ENCODE measurements around the gene TTC14. TPM values are rescaled to one million over a fixed set of nuclear protein-coding genes. Genes with fewer than 3 reads are reported as not detected.
A peak's percentile ranks its signal among the peaks of the same experiment; 100 is the strongest.
"Not testable (repeated sequence)": the region's sequence is repeated elsewhere in the genome, so short reads cannot be mapped to it uniquely, and the experiment has no call there.

Gene TTC14
- polyA plus RNA-seq, 1 donor from 2014 or later = 14.7 TPM

DNA sequence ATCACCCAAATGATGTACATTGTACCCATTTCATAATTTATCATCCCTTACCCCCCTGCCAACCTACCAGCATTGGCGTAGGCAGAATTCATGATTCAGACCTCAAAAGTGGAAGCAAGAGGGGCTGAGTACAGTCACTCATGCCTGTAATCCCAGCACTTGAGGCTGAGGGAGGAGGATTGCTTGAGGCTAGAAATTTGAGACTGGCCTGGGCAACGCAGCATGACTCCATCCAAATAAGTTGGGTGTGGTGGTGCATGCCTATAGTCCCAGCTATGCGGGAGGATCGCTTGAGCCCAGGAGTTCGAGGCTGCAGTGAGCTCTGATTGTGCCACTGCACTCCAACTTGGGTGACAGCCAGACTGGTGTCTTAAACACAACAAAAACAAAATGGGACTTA is 10.4 kb downstream of the TTC14 start:
- no peaks in the 10 kb centered on the region for H3K27me3 Mint-ChIP-seq
- no peaks in the 10 kb centered on the region for H3K9me3 Mint-ChIP-seq
- H3K27ac Mint-ChIP-seq = no peak overlapping the region
- peaks cover 15% of the 10 kb centered on the region for H3K36me3 Mint-ChIP-seq
- H3K4me3 Mint-ChIP-seq = peak overlapping the region in 1 of 4 donors; percentile 39
- peaks cover 2 to 7% (median 2%) of the 10 kb centered on the region in 3 donors for H3K4me1 Mint-ChIP-seq

DNA sequence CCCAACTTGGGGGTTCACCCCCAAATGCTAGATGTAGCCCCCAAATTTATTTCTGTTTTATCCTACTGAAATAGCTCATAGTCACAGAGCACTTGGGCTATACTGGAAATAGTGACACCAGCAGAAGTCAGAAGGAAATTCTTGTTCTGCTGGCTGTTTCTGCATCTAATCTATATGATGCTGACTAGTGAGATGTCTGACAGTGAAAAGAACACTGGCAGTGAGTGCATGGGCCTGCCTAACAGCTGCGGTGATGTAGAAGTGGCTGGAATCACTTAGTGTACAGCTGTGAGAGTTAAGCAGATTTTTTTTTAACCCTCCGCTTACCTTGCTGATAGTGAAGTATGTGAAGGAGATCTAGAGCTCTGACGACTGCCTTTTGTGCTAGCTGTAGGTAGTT is 14.0 kb downstream of the TTC14 start:
- peaks cover 10% of the 10 kb centered on the region for H3K36me3 Mint-ChIP-seq
- no peak overlapping the region for H3K27ac Mint-ChIP-seq
- H3K4me3 Mint-ChIP-seq = no peak overlapping the region
- no peaks in the 10 kb centered on the region for H3K27me3 Mint-ChIP-seq
- H3K9me3 Mint-ChIP-seq = no peaks in the 10 kb centered on the region
- H3K4me1 Mint-ChIP-seq = peaks cover 0 to 2% (median 0%) of the 10 kb centered on the region in 3 donors

DNA sequence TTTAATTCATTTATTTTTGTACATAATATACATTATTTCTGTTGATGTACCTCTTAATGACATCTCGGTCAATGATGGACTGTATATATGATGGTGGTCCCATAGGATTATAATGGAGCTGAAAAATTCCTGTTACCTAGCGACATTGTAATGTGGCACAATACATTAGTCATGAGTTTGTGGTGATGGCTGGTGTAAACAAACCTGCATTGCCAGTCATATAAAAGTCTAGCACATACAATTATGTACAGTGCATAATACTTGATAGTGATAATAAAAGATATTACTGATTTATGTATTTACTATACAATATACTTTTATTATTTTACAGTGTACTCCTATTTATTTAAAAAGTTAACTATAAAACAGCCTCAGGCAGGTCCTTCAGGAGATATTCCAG is 15.1 kb downstream of the TTC14 start:
- Mint-ChIP-seq H3K4me3 (no peak overlapping the region), H3K4me1 (peaks cover 0 to 2% (median 0%) of the 10 kb centered on the region in 3 donors), H3K27me3 (no peaks in the 10 kb centered on the region), H3K9me3 (peaks cover 0 to under 1% (median 0%) of the 10 kb centered on the region in 3 donors), H3K27ac (no peak overlapping the region), H3K36me3 (peaks cover 7% of the 10 kb centered on the region)

DNA sequence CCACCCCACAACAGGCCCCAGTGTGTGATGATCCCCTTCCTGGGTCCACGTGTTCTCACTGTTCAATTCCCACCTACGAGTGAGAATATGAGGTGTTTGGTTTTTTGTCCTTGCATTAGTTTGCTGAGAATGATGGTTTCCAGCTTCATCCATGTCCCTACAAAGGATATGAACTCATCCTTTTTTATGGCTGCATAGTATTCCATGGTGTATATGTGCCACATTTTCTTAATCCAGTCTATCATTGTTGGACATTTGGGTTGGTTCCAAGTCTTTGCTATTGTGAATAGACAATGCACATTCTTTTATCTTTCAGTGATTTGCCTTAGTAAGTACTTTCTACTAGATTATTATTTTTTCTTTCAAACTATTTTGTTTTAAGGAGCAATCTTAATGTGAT is 16.6 kb downstream of the TTC14 start:
- not testable (repeated sequence) for H3K27ac Mint-ChIP-seq, H3K9me3 Mint-ChIP-seq, H3K36me3 Mint-ChIP-seq, H3K27me3 Mint-ChIP-seq, H3K4me1 Mint-ChIP-seq, H3K4me3 Mint-ChIP-seq

DNA sequence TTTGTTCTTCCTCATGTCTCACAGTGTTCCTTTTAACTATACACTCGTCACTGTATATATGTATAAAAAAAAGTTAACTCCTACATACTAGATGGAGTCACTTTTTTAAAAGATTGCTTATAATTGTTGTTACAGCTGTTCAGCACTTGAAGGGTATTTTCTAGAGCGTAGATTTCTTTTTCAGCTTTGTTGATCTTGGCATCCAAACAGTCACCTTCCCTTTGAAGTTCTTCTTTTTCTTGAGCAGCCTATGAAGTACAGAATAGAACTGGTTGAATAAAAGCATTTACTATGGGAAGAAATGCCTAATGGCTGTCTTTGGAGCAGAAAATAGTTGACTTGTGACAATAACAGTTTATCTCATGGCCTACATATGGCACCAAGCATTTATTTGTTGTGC is 17.8 kb downstream of the TTC14 start:
- Mint-ChIP-seq H3K4me3 (no peak overlapping the region), H3K9me3 (peaks cover 0 to 5% (median 0%) of the 10 kb centered on the region in 3 donors), H3K4me1 (peaks cover 5 to 7% (median 5%) of the 10 kb centered on the region in 3 donors), H3K36me3 (peaks cover 9% of the 10 kb centered on the region), H3K27me3 (no peaks in the 10 kb centered on the region), H3K27ac (no peak overlapping the region)

DNA sequence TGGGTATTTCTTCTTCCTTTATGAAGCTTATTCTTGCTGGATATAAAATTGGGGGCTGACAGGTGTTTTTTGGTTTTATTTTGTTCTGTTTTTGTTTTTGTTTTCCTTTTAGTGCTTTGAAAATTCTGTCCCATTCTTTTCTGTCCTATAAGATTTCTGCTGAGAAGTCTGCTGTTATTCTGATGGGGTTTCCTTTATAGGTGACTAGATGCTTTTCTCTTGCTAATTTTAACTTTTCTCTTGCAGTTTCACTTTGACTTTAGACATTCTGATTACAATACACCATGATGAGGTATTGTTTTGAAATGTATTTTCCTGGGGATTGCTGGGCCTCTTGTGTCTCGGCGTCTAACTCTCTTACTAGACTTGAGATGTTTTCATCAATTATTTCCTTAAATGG is 22.8 kb downstream of the TTC14 start:
- Mint-ChIP-seq H3K9me3 (peaks cover 0 to 5% (median 0%) of the 10 kb centered on the region in 3 donors), H3K27ac (no peak overlapping the region), H3K36me3 (peaks cover 11% of the 10 kb centered on the region), H3K4me3 (no peak overlapping the region), H3K27me3 (no peaks in the 10 kb centered on the region), H3K4me1 (peaks cover 5 to 7% (median 7%) of the 10 kb centered on the region in 3 donors)

DNA sequence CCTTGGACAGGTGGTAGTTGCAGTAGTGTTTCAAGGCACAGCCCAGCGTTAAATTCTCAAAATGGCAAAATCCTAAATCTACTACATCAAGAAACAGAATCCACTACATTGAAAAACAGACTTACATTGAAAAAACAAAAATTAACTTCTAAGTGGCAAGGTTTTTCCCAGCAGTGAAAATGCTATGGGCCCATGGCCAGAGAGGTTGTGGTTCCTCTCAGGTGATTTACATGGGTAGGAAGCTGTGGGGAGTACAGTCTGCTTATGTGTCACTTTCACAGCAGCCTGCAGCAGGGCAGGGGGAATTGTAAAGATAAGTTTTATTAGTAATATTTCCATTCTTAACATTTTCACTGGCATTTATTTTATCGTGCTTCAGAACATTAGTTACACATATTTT is 24.9 kb downstream of the TTC14 start:
- peaks cover 5 to 7% (median 7%) of the 10 kb centered on the region in 3 donors for H3K4me1 Mint-ChIP-seq
- H3K27me3 Mint-ChIP-seq = no peaks in the 10 kb centered on the region
- no peak overlapping the region for H3K27ac Mint-ChIP-seq
- peaks cover 0 to 5% (median 0%) of the 10 kb centered on the region in 3 donors for H3K9me3 Mint-ChIP-seq
- H3K4me3 Mint-ChIP-seq = no peak overlapping the region
- H3K36me3 Mint-ChIP-seq = peaks cover 9% of the 10 kb centered on the region

DNA sequence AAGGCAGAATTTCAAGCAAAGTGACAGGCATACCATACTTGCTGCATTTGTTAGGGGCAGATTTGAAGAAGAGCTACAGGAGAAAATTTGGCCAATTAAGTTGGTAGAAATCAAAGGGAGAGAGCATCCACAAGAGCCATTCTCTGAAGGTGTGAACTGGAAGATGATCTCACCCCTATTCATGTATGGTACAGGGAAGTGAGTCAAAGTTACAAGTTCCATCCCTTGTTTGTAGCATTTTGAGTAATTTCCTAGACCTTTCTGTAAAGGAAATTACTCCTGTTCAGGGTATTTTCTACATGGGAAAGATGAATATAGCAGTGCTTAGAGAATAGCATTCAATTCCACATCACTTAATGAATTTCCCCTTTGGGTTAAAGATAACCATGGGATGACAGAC is 28.4 kb downstream of the TTC14 start:
- peaks cover 0 to 2% (median 0%) of the 10 kb centered on the region in 3 donors for H3K4me1 Mint-ChIP-seq
- H3K36me3 Mint-ChIP-seq = no peaks in the 10 kb centered on the region

DNA sequence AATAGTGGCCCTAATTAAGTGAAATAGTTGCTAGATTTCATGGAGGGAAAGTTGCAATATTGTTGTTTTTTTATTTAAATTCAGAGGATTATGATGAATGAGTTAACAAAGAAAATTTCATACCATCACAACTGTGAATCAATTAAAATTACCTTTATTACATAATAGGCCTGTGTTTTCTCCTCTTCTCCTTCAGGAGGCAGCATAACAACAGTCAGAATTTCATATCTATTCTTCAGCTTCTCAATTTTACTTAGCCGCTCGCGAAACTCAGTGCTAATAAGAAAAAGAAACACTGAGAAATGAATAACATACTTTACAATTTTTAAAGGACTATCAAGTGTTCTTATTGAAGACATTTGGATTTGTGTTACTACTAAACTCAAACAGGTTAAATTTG is 29.4 kb downstream of the TTC14 start:
- Mint-ChIP-seq H3K4me3 (no peak overlapping the region), H3K27ac (no peak overlapping the region), H3K36me3 (no peaks in the 10 kb centered on the region), H3K27me3 (peaks cover 19% of the 10 kb centered on the region), H3K4me1 (no peaks in the 10 kb centered on the region), H3K9me3 (peaks cover 0 to 5% (median 0%) of the 10 kb centered on the region in 3 donors)

More for the DNA sequence above, 28.4 kb downstream of the TTC14 start:
- Mint-ChIP-seq H3K4me3 (no peak overlapping the region), H3K27ac (no peak overlapping the region), H3K27me3 (peaks cover 14% of the 10 kb centered on the region), H3K9me3 (peaks cover 0 to 3% (median 0%) of the 10 kb centered on the region in 3 donors)

DNA sequence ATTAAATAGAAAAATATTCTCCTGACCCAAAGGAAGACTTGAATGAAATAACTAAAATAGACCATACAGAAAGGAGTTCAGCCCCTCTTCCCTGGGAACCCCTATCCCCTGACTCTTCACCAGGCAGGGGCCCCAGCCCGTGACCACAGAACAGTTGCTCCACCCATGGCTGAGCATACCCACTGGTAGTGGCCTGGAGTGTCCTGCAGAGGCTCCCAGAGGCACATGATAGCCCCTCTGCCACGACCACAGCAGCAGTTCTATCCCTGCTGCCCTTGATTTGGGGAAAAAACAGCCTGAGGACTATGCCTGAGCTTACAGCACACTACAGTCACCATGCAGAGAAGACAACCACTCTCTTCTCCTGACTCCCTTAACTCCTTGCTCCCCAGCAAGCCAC is 31.8 kb downstream of the TTC14 start:
- H3K36me3 Mint-ChIP-seq = no peaks in the 10 kb centered on the region
- peaks cover 0 to 5% (median 2%) of the 10 kb centered on the region in 3 donors for H3K9me3 Mint-ChIP-seq

DNA sequence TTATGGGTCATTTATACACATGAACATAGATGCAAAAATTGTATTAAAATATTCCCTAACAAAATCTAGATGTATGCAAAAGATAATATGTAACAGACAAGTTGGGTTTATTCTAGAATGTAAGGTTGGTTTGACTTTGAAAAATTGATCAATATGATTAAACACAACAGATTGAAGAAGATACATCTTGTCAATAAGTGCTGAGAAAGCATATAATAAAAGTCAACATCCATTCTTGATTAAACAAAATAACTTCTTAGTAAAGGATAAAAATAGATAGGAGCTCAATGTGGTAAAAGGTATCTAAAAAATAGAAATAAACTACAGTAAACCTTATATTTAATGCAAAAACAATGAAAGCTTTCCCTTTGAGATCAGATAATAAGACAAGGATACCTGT is 39.0 kb downstream of the TTC14 start:
- no peaks in the 10 kb centered on the region for H3K4me1 Mint-ChIP-seq
- H3K36me3 Mint-ChIP-seq = no peaks in the 10 kb centered on the region
- H3K27me3 Mint-ChIP-seq = peaks cover 3% of the 10 kb centered on the region
- peaks cover 0 to 2% (median 0%) of the 10 kb centered on the region in 3 donors for H3K9me3 Mint-ChIP-seq
- H3K27ac Mint-ChIP-seq = no peak overlapping the region
- H3K4me3 Mint-ChIP-seq = no peak overlapping the region

More for the DNA sequence above, 31.8 kb downstream of the TTC14 start:
- no peak overlapping the region for H3K4me3 Mint-ChIP-seq
- no peak overlapping the region for H3K27ac Mint-ChIP-seq
- no peaks in the 10 kb centered on the region for H3K4me1 Mint-ChIP-seq
- H3K27me3 Mint-ChIP-seq = peaks cover 19% of the 10 kb centered on the region

DNA sequence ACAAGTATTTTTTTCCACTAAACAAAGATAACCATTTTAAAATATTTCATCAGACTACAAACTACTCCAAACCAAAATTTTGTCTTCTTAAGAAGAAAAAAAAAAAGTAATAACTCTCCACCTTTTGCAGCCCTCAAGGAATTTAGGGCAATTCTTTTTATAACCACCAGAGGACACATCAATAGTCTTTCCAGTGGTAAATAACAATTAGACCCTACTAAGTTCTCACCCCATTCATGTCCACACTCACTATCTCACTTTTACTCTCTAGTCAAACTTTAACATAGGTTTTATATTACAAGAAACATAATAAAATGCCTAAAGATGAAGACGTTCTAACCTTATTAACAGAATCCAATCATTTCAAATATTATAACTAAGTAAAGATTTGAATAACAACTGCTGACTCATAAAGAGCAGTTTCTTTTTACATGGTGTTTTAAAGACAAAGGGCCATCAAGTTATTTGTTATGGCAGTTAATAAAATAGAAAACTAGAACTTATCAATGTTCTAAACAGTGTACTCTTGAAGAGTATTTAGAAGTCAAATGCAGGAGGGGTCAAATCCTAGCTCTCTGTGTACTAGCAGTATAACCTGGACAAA is 44.3 kb downstream of the TTC14 start:
- H3K4me1 Mint-ChIP-seq = no peaks in the 10 kb centered on the region
- H3K27ac Mint-ChIP-seq = no peak overlapping the region
- no peak overlapping the region for H3K4me3 Mint-ChIP-seq
- peaks cover 8% of the 10 kb centered on the region for H3K27me3 Mint-ChIP-seq
- H3K36me3 Mint-ChIP-seq = no peaks in the 10 kb centered on the region
- no peaks in the 10 kb centered on the region for H3K9me3 Mint-ChIP-seq

DNA sequence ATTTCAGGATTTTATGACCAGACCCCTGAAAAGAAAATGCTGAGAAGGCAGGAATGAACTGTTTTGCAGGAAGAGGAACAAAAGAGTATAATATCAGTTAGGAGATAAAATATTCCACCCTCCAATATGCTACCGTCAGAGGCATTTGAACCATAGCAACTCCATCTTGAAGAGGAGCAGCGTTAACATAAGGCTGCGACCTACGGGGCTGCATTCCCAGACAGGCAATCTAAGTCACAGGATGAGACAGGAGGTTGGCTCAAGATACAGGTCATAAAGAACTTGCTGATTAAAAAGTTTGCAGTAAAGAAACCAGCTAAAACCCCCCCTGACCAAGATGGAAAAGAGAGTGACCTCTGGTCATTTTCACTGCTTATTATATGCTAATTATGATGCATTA is 54.4 kb downstream of the TTC14 start:
- Mint-ChIP-seq H3K9me3 (no peaks in the 10 kb centered on the region), H3K36me3 (peaks cover 2% of the 10 kb centered on the region), H3K27ac (no peak overlapping the region), H3K27me3 (peaks cover 16% of the 10 kb centered on the region), H3K4me1 (no peaks in the 10 kb centered on the region), H3K4me3 (no peak overlapping the region)

DNA sequence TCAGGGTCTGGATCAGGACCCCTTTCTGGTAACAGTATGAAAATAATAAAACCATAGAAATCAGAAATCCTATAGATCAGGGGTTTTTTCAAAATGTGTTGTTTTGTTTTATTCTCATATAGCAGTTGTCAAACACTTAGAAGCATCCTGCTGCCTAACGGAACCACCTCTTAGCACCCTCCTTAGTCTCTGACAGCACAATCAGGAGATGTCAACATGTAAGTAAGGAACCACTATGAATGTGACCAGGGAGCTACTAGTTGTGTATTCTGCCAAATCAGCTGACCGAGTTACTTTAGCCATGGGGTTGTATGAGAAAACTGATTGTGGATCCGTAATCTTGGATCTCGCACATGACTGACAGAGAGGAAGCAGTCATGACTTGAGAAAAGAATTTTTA is 55.1 kb downstream of the TTC14 start:
- Mint-ChIP-seq H3K36me3 (peaks cover 2% of the 10 kb centered on the region), H3K4me3 (no peak overlapping the region), H3K27me3 (peaks cover 16% of the 10 kb centered on the region), H3K27ac (no peak overlapping the region), H3K4me1 (no peaks in the 10 kb centered on the region), H3K9me3 (no peaks in the 10 kb centered on the region)
